Measurements from ENCODE around the gene RAB3B.
A peak's percentile ranks its signal among the peaks of the same experiment; 100 is the strongest.

RAB3B gene

DNA sequence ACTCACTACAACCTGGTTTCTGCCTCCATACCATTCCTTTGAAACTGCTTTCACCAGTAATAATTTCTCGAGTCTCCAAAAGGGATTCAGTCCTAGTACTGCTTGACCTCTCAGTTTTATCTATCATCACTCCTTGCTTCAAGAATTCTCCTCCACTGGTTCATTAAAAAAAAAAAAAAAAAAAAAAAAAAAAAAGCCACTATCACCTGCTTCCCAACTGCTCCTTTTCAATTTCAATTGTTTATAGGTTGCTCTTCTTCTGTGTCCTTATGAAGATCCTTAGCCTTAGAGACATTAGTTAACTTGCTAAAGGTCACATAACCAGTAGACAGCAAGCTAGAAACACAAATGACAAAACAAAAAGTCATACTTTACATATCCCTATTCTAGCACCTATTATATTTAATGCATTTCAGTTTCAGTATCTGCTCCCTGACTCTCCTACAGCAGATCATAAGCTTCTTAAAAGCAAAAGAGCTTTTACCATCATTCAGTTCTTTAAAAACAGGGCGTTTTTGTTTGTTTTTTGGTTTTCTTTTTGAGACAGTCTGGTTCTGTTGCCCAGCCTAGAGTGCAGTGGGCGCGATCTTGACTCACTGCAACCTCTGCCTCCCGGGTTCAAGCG lies 119.0 kb downstream of the RAB3B start:
- no peak for DNase-seq (ENCODE audit: low read depth)

DNA sequence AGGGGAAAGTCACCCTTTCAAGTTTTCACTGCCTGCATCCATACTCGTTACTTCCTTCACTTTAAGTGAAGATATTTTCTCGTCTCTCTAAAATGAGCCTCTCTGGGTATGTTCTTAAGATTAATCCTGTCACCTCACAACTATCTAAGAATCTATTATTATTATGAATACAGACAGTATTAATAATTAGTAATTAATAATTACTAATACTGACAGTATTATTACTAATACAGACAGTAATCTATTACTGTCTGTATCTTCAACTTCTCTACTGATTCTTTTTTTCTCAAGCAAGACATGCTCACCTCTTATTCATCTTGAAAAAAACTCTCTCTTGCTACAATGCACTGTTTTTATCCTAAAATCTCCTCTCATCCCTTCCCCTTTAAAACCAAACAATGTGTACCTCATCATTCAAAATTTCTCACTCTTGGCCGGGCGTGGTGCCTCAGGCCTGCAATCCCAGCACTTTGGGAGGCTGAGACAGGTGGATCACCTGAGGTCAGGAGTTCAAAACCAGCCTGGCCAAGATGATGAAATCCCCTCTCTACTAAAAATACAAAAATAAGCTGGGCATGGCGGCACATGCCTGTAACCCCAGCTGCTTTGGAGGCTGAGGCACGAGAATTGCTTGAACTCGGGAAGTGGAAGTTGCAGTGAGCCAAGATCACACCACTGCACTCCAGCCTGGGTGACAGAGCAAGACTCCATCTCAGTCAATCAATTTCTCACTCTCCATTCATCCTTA lies 119.7 kb downstream of the RAB3B start:
- no peak for DNase-seq (ENCODE audit: low read depth)

DNA sequence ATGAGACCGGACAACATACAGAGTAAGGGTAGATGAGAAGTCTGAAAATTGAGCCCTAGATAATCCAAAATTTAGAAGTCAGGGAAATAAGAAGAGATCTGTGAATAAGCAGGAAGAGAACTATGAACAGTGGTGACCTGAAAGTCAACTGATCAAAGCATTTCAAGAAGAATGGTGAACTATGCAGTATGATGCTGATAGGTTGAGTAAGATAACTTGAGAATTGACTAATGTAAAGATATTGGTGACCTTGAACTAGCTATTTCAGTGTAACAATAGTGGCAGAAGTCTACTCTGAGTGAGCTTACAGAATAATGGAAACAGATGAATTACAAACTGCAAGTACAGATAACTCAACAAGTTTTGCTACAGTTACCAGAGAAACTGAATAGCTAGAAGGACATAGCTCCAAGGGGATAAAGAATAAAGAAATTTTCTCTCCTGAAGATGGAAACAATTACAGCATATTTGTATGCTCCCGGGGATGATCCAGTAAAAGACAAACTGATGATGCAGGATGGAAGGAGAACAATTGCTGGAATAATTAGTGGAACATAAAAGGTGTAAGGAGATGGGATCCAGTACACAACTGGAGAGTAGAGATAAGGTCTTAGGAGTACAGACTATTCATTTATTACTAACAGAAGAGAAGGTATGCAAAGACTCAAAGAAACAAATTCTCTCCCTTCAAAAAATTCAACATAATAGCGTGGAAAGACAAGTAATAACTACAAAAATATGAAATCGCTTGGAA lies 122.8 kb downstream of the RAB3B start:
- DNase-seq (ENCODE audit: low read depth) = no peak

- no peak for DNase-seq (ENCODE audit: low read depth)
These were observed 127.1 kb downstream of the RAB3B start for GRCh38 chr1:51863384-51863783.

DNA sequence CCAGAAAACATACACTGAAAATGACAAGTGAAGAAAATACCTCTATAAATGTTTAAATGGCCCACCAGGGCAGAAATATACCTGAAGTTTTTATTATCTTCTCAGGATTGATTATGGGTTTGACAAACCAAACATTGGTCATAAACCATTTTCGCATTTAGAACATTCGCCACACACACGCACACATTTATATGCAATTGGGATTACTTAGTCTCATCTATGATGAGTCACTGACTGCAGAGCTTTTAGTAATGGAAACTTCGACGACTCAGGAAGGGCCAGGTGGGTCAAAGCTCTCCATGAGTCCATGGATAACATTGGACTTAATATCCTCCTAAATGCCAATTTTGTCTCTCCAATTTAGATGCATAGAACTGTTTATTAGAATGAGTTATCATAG lies 128.8 kb downstream of the RAB3B start:
- peak; percentile 3 for DNase-seq (ENCODE audit: low read depth)

DNA sequence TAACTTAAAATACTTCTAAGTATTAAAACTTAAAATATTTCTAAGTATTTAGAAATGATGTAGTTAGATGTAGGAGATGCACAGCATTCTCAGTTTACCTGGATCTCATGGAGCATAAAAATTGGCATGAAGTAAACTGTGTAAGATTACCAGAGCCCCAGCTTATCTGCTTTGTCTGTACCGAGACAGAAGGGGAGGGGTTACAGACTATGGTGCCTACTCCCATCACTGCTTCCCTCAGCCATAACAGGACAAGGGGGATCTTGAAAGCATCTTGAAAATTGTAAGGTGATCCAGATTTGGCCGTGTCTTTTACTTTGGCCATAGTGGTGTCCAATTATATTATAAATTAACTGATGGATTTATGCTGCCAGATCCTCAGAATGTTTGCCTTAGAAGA lies 130.8 kb downstream of the RAB3B start:
- no peak for DNase-seq (ENCODE audit: low read depth)

GRCh38 chr1:51859333-51859732 lies 131.2 kb downstream of the RAB3B start:
- DNase-seq (ENCODE audit: low read depth) = no peak

GRCh38 chr1:51858892-51859291 lies 131.6 kb downstream of the RAB3B start:
- DNase-seq (ENCODE audit: low read depth) = no peak
